ENCODE results near the gene LITAF.
"Not testable (repeated sequence)": the region's sequence is repeated elsewhere in the genome, so short reads cannot be mapped to it uniquely, and the experiment has no call there.

- TF ChIP-seq CTCF (conservative IDR thresholded peaks at IDR 0.05; ENCODE audit: low read length); EZH2phosphoT487 (IDR thresholded peaks at IDR 0.05; ENCODE audit: borderline replicate concordance, low read depth, low read length): not testable (repeated sequence)
Measured at GRCh38 chr16:11577290-11577660, 9.4 kb downstream of the LITAF start.
